Measurements from ENCODE around the gene OR6C74. TPM values are rescaled to one million over a fixed set of nuclear protein-coding genes. Genes with fewer than 3 reads are reported as not detected.

Gene OR6C74
- not detected in 2 replicates for total RNA-seq (2013; cell fraction: nucleolus; rRNA removed)
- total RNA-seq (2014; rRNA removed) (not detected in 2 replicates), total RNA-seq (2014; rRNA removed; fragmentation: Illumina TruSeq; extraction: Trizol) (not detected in 2 replicates), total RNA-seq (2021) (not detected in 2 replicates), polyA plus RNA-seq (2011; rRNA removed) (not detected in 2 replicates), polyA plus RNA-seq (2014; fragmentation: Illumina TruSeq; extraction: Trizol) (not detected in 2 replicates), polyA plus RNA-seq (2014; fragmentation: Nextera tagmentation; extraction: Ambion mirVana) (not detected), polyA plus RNA-seq (2014; rRNA removed) (not detected in 2 replicates), polyA plus RNA-seq (2016; fragmentation: Nextera tagmentation; extraction: Ambion mirVana) (not detected), polyA minus RNA-seq (2011; rRNA and poly(A)+ RNA removed) (not detected in 2 replicates), Bru-seq, nascent RNA (not detected), BruChase-seq, experiment 1, labeled RNA remaining after a 6-hour chase (not detected), BruChase-seq, experiment 2, labeled RNA remaining after a 2-hour chase (not detected)
- polyA plus RNA-seq (2011; ENCODE audit: low read depth) = not detected
- polyA plus RNA-seq (2011; cell fraction: cytosol; rRNA removed) = not detected in 2 replicates
- polyA plus RNA-seq (2011; cell fraction: nucleus; rRNA removed) = not detected in 2 replicates
- not detected in 2 replicates for polyA plus RNA-seq (2012)
- polyA minus RNA-seq (2011; cell fraction: cytosol; rRNA and poly(A)+ RNA removed) = not detected in 2 replicates
- not detected in 2 replicates for polyA minus RNA-seq (2011; cell fraction: nucleus; rRNA and poly(A)+ RNA removed)
- long read RNA-seq, experiment 1 = 0 reads
- long read RNA-seq, experiment 2 = 0 reads

DNA sequence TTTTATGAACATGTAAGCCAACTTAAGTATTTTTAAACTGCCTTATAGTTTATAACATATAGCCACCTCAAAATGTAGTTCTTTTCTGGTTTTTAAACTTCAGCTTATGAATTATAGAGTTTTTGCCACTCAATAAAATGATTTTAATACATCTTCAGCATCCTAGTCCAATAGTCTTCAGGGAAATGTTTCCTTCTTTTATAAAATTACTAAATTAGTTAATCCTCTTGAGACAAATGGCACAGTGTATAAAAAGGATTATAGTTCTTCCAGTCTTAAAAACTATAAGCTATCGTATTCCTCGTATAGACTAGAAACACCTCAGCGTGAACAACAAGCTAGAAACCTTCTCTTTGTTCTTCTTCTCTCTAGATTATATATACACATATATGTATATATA is at the start of gene OR6C74:
Gene OR6C74 (plus strand): TSS at position 301 of the 400 bp plus-strand sequence. CDS start 2,679 bp downstream, outside the sequence.
- BruUV-seq (replicated peaks) = no TSS peak
- POLR2A ChIA-PET = no interaction called here
- Histone ChIP-seq H3K4me3 (no peak within 1 kb of the TSS), H3K4me2 (ENCODE audit: control insufficient read depth, insufficient read depth) (no peak within 1 kb of the TSS), H2AFZ (ENCODE audit: control insufficient read depth, low read depth, low read length) (no peak within 1 kb of the TSS), H3K9me3 (replicated peaks; ENCODE audit: control insufficient read depth, insufficient read depth, low read length) (no peaks in the 10 kb centered on the region), H4K20me1 (ENCODE audit: control insufficient read depth, insufficient read depth) (no peaks in the 10 kb centered on the region), H3K79me2 (ENCODE audit: control insufficient read depth, insufficient read depth, low read length) (no peaks in the 10 kb centered on the region), H3K36me3 (ENCODE audit: control insufficient read depth in 2 of 2, insufficient read depth in 2 of 2, low read length in 1 of 2) (no peaks in the 10 kb centered on the region), H3K27me3 (replicated peaks in 1 of 2; ENCODE audit: control insufficient read depth in 2 of 2, insufficient read depth in 2 of 2, low read length in 1 of 2) (no peaks in the 10 kb centered on the region), H3K9ac (ENCODE audit: control insufficient read depth, insufficient read depth, low read length) (no peak within 1 kb of the TSS), H3K27ac (ENCODE audit: control insufficient read depth, insufficient read depth) (no peak within 1 kb of the TSS), H3K4me1 (ENCODE audit: control insufficient read depth, insufficient read depth, low read length) (no peaks in the 10 kb centered on the region)
- CTCF ChIA-PET = no interaction called here
- in situ Hi-C loops (cut with MboI) (no loop called here), intact Hi-C loops (cut with micrococcal nuclease; ENCODE audit: unreplicated experiment) (no loop called here)
- SMC1A ChIA-PET (ENCODE audit: uncharacterized antibody, unreplicated experiment) = no interaction called here
- ATAC-seq (no peak), DNase-seq (ENCODE audit: low read depth, low spot score) (no peak), FAIRE-seq (no peak)
- 66% methylated on average over 3 of the region's 3 CpGs for WGBS (ENCODE audit: insufficient coverage, insufficient replicate concordance, low lambda C conversion rate, missing lambda C conversion rate)
- RAD21 ChIA-PET (ENCODE audit: unreplicated experiment) = no interaction called here
- TF ChIP-seq KAT2A (conservative IDR thresholded peaks at IDR 0.05; ENCODE audit: control insufficient read depth, low read depth, low read length) (no peak), RCOR1 (conservative IDR thresholded peaks at IDR 0.05; ENCODE audit: low read depth, low read length) (no peak), SIN3A (IDR thresholded peaks at IDR 0.05; ENCODE audit: low read depth, low read length) (no peak), RBBP5 (conservative IDR thresholded peaks at IDR 0.05) (no peak), CHD1 (IDR thresholded peaks at IDR 0.05; ENCODE audit: low read depth, low read length) (no peak), TAF1 (IDR thresholded peaks at IDR 0.05; ENCODE audit: borderline replicate concordance, low read depth, low read length) (no peak), SMAD1 (IDR thresholded peaks at IDR 0.05; ENCODE audit: low read depth, partially characterized antibody) (no peak), NFYB (IDR thresholded peaks at IDR 0.05; ENCODE audit: insufficient read depth, low read depth, low read length) (no peak)
- TF ChIP-seq, protein P1, sequence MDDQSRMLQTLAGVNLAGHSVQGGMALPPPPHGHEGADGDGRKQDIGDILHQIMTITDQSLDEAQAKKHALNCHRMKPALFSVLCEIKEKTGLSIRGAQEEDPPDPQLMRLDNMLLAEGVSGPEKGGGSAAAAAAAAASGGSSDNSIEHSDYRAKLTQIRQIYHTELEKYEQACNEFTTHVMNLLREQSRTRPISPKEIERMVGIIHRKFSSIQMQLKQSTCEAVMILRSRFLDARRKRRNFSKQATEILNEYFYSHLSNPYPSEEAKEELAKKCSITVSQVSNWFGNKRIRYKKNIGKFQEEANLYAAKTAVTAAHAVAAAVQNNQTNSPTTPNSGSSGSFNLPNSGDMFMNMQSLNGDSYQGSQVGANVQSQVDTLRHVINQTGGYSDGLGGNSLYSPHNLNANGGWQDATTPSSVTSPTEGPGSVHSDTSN (IDR thresholded peaks at IDR 0.05; ENCODE audit: insufficient replicate concordance, low read depth, low read length) = no peak
- TF ChIP-seq, protein P2, sequence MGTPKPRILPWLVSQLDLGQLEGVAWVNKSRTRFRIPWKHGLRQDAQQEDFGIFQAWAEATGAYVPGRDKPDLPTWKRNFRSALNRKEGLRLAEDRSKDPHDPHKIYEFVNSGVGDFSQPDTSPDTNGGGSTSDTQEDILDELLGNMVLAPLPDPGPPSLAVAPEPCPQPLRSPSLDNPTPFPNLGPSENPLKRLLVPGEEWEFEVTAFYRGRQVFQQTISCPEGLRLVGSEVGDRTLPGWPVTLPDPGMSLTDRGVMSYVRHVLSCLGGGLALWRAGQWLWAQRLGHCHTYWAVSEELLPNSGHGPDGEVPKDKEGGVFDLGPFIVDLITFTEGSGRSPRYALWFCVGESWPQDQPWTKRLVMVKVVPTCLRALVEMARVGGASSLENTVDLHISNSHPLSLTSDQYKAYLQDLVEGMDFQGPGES (IDR thresholded peaks at IDR 0.05) = no peak
- TF ChIP-seq, protein P3, sequence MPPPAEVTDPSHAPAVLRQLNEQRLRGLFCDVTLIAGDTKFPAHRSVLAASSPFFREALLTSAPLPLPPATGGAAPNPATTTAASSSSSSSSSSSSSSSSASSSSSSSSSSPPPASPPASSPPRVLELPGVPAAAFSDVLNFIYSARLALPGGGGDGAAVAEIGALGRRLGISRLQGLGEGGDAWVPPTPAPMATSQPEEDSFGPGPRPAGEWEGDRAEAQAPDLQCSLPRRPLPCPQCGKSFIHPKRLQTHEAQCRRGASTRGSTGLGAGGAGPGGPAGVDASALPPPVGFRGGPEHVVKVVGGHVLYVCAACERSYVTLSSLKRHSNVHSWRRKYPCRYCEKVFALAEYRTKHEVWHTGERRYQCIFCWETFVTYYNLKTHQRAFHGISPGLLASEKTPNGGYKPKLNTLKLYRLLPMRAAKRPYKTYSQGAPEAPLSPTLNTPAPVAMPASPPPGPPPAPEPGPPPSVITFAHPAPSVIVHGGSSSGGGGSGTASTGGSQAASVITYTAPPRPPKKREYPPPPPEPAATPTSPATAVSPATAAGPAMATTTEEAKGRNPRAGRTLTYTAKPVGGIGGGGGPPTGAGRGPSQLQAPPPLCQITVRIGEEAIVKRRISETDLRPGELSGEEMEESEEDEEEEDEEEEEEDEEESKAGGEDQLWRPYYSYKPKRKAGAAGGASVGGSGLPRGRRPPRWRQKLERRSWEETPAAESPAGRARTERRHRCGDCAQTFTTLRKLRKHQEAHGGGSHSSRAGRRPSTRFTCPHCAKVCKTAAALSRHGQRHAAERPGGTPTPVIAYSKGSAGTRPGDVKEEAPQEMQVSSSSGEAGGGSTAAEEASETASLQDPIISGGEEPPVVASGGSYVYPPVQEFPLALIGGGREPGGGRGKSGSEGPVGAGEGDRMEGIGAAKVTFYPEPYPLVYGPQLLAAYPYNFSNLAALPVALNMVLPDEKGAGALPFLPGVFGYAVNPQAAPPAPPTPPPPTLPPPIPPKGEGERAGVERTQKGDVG (CRISPR knock-in tag; IDR thresholded peaks at IDR 0.05) = no peak
- TF ChIP-seq, protein P4, sequence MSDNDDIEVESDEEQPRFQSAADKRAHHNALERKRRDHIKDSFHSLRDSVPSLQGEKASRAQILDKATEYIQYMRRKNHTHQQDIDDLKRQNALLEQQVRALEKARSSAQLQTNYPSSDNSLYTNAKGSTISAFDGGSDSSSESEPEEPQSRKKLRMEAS (IDR thresholded peaks at IDR 0.05; ENCODE audit: low read depth, low read length) = no peak
- TF ChIP-seq, protein P5, sequence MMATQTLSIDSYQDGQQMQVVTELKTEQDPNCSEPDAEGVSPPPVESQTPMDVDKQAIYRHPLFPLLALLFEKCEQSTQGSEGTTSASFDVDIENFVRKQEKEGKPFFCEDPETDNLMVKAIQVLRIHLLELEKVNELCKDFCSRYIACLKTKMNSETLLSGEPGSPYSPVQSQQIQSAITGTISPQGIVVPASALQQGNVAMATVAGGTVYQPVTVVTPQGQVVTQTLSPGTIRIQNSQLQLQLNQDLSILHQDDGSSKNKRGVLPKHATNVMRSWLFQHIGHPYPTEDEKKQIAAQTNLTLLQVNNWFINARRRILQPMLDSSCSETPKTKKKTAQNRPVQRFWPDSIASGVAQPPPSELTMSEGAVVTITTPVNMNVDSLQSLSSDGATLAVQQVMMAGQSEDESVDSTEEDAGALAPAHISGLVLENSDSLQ (IDR thresholded peaks at IDR 0.05) = no peak

All from GM12878 (cell line).